Urinary bladder (tissue), 4 donors: ENCODE results near the gene HYAL2. TPM values are rescaled to one million over a fixed set of nuclear protein-coding genes. Genes with fewer than 3 reads are reported as not detected.

ENCODE experiments used
- DNase-seq: peaks from one replicate; pipeline ENCODE4 v3.0.0-alpha.2; 2015; ENCODE audit errors: extremely low spot score
- H3K27ac ChIP-seq: one replicate; pipeline ENCODE4 v1.5.1; 2013; ENCODE audit warnings: low read depth, mild to moderate bottlenecking, moderate library complexity
- H3K36me3 ChIP-seq: one replicate; pipeline ENCODE4 v1.6.1; 2013; ENCODE audit warnings: mild to moderate bottlenecking, moderate library complexity; ENCODE audit not compliant: insufficient read depth
- H3K4me1 ChIP-seq: one replicate; pipeline ENCODE4 v1.6.1; 2013; ENCODE audit warnings: mild to moderate bottlenecking, moderate library complexity; ENCODE audit not compliant: insufficient read depth
- H3K4me3 ChIP-seq: one replicate; pipeline ENCODE4 v1.5.1; 2013; ENCODE audit warnings: low read depth, low read length
- WGBS: extraction: QIAGEN DNeasy Blood & Tissue Kit; methylation state at CpG from one replicate; pipeline ENCODE4 v1.1.7; 2013; 5-methylcytosine and 5-hydroxymethylcytosine counted together
- polyA plus RNA-seq: library from polyadenylated mRNA; stranded (reverse); fragments of 200-250 nt; gene quantifications from one replicate; pipeline ENCODE4 v1.2.3, GENCODE V29; 2013
- total RNA-seq: library from RNA; depleted of rRNA; stranded (reverse); fragments of >200 nt; gene quantifications from one replicate; pipeline ENCODE4 v1.2.3, GENCODE V29; 2014
- donor health status: healthy with polysubstance abuse.
- donor health status: healthy.

HYAL2 gene
- total and polyA plus RNA-seq, 2 donors = 44.0 to 121 TPM

GRCh38 chr3:50341996-50342650 lies 19.6 kb upstream of the HYAL2 start:
- DNase-seq = no peak
- 89% methylated on average over 13 of the region's 13 CpGs for WGBS
- Histone ChIP-seq H3K27ac (no peak overlapping the region), H3K4me1 (no peaks in the 10 kb centered on the region), H3K4me3 (no peak overlapping the region), H3K36me3 (no peaks in the 10 kb centered on the region)

DNA sequence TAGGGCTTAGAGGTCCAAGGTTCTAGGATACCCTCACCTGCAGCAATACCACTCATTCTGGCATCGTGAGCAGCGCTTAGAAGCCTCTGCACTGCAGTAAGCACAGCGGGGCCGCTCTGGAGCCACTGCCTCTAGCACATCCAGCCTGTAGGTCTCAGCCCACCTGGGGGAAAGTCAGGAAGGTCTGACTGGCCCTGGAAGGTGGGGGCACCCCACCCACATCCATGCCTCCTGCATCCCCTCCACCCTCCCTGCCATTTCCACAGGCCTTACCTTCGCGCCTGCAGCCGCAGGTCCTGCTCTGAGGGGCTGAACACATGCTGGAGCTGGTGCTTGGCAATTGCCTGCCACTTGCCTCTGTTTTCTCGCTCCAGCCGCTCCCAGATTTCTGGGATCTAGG lies 19.0 kb upstream of the HYAL2 start:
- peak overlapping the region; percentile 46 for H3K4me3 ChIP-seq
- no peak for DNase-seq
- H3K4me1 ChIP-seq = no peaks in the 10 kb centered on the region
- H3K36me3 ChIP-seq = no peaks in the 10 kb centered on the region
- WGBS = 91% methylated on average over 9 of the region's 9 CpGs
- no peak overlapping the region for H3K27ac ChIP-seq

DNA sequence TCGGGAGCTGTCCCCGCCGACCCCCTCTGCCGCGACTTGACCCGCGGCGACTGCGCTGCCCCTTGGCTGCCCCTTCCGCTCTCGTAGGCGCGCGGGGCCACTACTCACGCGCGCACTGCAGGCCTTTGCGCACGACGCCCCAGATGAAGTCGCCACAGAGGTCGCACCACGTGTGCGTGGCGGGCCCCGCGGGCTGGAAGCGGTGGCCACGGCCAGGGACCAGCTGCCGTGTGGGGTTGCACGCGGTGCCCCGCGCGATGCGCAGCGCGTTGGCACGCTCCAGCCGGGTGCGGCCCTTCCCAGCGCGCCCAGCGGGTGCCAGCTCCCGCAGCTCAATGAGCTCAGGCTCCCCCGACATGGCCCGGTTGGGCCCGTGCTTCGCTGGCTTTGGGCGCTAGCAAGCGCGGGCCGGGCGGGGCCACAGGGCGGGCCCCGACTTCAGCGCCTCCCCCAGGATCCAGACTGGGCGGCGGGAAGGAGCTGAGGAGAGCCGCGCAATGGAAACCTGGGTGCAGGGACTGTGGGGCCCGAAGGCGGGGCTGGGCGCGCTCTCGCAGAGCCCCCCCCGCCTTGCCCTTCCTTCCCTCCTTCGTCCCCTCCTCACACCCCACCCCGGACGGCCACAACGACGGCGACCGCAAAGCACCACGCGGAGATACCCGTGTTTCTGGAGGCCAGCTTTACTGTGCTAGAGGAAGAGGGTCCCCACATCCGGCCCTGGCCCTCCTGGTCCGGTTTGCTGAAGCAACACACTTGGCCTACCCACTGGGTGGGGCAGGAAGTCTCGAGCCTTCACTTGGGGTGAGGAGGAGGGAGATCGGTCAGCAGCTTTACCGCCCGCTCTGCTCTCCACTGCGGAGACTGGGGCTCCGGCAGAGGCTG lies 18.1 kb upstream of the HYAL2 start, which contains the start of gene RASSF1:
Gene RASSF1 (minus strand): TSS at position 389 of the 882 bp plus-strand sequence. CDS start 31 bp downstream, at position 358.
- no peaks in the 10 kb centered on the region for H3K36me3 ChIP-seq
- peak within 1 kb of the TSS; percentile 46 for H3K4me3 ChIP-seq
- no peaks in the 10 kb centered on the region for H3K4me1 ChIP-seq
- no peak for DNase-seq
- WGBS = 3% methylated on average over 85 of the region's 85 CpGs
- peak within 1 kb of the TSS; percentile 62 for H3K27ac ChIP-seq

- WGBS = 15% methylated on average over 9 of the region's 9 CpGs
- H3K4me1 ChIP-seq = no peaks in the 10 kb centered on the region
- H3K36me3 ChIP-seq = no peaks in the 10 kb centered on the region
- H3K27ac ChIP-seq = peak overlapping the region; percentile 62
- DNase-seq = no peak
- peak overlapping the region; percentile 46 for H3K4me3 ChIP-seq
These were observed 17.6 kb upstream of the HYAL2 start for GRCh38 chr3:50340147-50340447.

- H3K27ac ChIP-seq = peak overlapping the region; percentile 17
- no peaks in the 10 kb centered on the region for H3K4me1 ChIP-seq
- H3K4me3 ChIP-seq = peak overlapping the region; percentile 46
- H3K36me3 ChIP-seq = no peaks in the 10 kb centered on the region
- 76% methylated on average over 14 of the region's 14 CpGs for WGBS
- DNase-seq = no peak
These were observed 17.1 kb upstream of the HYAL2 start for GRCh38 chr3:50339485-50340146.

GRCh38 chr3:50338965-50339364 lies 16.4 kb upstream of the HYAL2 start:
- H3K4me3 ChIP-seq = no peak overlapping the region
- no peaks in the 10 kb centered on the region for H3K4me1 ChIP-seq
- no peak for DNase-seq
- H3K36me3 ChIP-seq = no peaks in the 10 kb centered on the region
- WGBS = 63% methylated on average over 5 of the region's 5 CpGs
- no peak overlapping the region for H3K27ac ChIP-seq

DNA sequence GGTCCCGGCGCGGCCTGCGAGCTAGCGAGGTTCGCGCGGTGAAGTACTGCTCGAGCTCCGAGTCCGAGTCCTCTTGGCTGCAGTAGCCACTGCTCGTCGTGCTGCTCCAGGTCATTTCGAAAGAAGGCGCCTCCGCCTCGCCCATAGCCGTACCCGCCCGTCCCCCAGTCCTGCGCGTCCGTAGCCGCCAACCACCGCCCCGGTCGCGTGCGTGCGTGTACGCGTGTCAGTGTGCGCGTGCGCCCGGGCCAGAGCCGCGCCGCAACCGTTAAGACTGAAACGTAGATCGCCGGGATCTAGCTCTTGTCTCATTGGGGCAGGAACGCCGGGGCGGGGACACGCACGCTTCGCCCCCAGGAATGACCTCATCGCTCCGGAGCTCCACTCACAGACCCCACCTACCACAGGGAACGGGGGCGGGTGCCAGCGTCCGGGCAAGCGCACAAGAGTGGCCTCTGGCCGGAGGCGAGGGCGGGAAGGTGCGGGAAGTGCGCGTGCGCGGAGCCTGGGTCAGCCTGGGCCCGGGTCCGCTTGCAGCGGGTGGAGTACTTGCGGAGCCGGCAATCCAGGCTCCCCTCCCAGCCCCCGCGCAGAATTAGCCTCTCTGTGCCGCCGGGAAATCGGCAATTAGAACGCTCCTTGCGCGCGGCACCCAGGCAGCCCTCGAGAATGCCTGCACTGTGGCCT lies 14.8 kb upstream of the HYAL2 start:
- under 1% methylated on average over 79 of the region's 79 CpGs for WGBS
- Histone ChIP-seq H3K27ac (peak overlapping the region; percentile 97), H3K4me1 (no peaks in the 10 kb centered on the region), H3K4me3 (peak overlapping the region; percentile 62), H3K36me3 (no peaks in the 10 kb centered on the region)
- peak; percentile 95 for DNase-seq

DNA sequence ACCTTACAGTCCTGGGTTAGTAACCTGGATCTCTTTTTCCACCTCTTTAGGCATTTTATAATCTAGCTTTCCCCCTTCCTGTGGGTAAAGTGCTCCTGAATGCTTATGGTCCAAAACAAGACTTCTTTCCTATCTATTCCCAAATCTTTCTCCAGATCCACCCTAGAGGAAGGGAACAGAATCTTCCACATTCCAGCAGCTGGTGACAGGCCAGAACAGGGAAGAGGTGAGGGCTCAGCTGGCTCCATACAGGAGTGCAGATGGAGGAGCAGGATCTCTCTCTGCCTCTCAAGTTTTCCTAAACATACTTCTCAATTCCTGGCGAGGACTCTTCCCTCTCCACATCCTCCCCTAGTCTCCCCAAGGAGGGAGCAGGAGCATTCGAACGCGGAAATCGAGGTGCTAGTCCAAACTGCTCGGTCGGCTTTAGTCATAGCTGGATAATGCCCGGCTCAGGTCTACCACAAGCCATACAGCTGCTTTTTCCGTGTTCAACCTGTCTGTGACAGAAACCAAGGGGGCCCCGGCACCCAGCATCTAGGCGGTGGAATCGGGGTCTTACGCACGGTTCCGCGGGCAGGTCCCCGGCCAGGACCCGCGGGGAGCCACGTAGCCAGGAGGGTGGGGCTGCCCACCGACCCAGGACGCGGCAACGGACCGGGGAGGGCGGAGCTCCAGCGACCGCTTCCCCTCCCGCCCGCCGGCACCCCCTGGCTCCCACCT lies 14.1 kb upstream of the HYAL2 start:
- no peak for DNase-seq
- no peaks in the 10 kb centered on the region for H3K4me1 ChIP-seq
- H3K36me3 ChIP-seq = no peaks in the 10 kb centered on the region
- peak overlapping the region; percentile 62 for H3K4me3 ChIP-seq
- H3K27ac ChIP-seq = peak overlapping the region; percentile 97
- WGBS = under 1% methylated on average over 31 of the region's 31 CpGs

DNA sequence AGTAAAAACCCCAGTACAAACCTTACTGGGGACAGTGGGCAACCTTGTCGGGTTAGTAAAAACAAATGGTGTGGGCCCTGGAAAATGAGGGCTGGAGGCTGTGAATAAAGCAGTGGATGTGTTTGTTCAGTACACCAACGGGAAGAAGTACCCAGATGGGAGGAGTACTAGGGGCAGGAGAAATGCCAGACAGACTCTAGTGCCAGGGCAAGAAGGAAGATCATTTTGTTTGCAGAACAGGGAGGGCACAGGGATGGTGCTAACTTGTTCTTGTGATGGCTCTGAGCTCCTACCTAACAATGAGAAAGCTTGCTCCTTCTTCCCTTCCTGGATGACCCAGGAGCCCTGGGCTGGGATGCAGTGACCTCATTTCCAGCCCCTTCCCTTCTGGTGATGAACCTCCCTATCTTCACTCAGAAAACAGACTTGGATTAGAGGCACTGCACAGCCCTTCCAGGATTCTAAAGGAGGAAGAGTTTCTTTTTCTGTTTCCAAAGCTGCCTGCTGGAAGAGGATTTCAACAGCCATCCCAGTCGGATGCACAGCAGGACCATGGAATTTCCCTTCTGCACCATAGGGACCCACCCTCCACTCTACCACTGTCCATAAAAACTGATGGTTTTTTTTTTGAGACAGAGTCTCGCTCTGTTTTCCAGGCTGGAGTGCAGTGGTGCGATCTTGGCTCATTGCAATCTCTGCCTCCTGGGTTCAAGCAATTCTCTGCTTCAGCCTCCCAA lies 12.0 kb upstream of the HYAL2 start:
- peak overlapping the region; percentile 42 for H3K27ac ChIP-seq
- no peak overlapping the region for H3K4me3 ChIP-seq
- peaks cover 3% of the 10 kb centered on the region for H3K36me3 ChIP-seq
- H3K4me1 ChIP-seq = no peaks in the 10 kb centered on the region
- no peak for DNase-seq
- 64% methylated on average over 5 of the region's 5 CpGs for WGBS

- 58% methylated on average over 12 of the region's 12 CpGs for WGBS
- Histone ChIP-seq H3K4me1 (no peaks in the 10 kb centered on the region), H3K4me3 (no peak overlapping the region), H3K27ac (no peak overlapping the region), H3K36me3 (peaks cover 3% of the 10 kb centered on the region)
- no peak for DNase-seq
These were observed 11.3 kb upstream of the HYAL2 start for GRCh38 chr3:50333744-50334328.

GRCh38 chr3:50331364-50331907 lies 8.9 kb upstream of the HYAL2 start:
- WGBS = 93% methylated on average over 19 of the region's 19 CpGs
- Histone ChIP-seq H3K4me1 (peaks cover 3% of the 10 kb centered on the region), H3K27ac (no peak overlapping the region), H3K36me3 (peaks cover 3% of the 10 kb centered on the region), H3K4me3 (no peak overlapping the region)
- DNase-seq = no peak

GRCh38 chr3:50330330-50330729 lies 7.8 kb upstream of the HYAL2 start:
- no peak for DNase-seq

More at GRCh38 chr3:50330330-50330729, 7.8 kb upstream of the HYAL2 start:
- WGBS = 90% methylated on average over 10 of the region's 10 CpGs
- H3K4me1 ChIP-seq = peaks cover 3% of the 10 kb centered on the region
- peaks cover 3% of the 10 kb centered on the region for H3K36me3 ChIP-seq
- H3K27ac ChIP-seq = no peak overlapping the region
- no peak overlapping the region for H3K4me3 ChIP-seq
